Sigmoid colon (tissue), 4 donors: ENCODE results near the gene CNNM3.

Experiments
- POLR2AphosphoS5 ChIP-seq, 4 donors: sonication (generic); formaldehyde crosslinking; IDR thresholded peaks; one replicate each; pipeline ENCODE4 v1.6.1; 2017; ENCODE audit warnings: antibody characterized with exemption in 4 of 4
- TF ChIP-seq, protein P1 (sequence below), 4 experiments: fragments of 450-650 bp in 3 of 4; fragments of 200-600 bp in 1 of 4; IDR thresholded peaks; one replicate each; pipeline ENCODE4 v1.5.1; 2016 to 2019; ENCODE audit warnings: antibody characterized with exemption in 4 of 4, mild to moderate bottlenecking in 3 of 4, moderate library complexity in 2 of 4

DNA sequence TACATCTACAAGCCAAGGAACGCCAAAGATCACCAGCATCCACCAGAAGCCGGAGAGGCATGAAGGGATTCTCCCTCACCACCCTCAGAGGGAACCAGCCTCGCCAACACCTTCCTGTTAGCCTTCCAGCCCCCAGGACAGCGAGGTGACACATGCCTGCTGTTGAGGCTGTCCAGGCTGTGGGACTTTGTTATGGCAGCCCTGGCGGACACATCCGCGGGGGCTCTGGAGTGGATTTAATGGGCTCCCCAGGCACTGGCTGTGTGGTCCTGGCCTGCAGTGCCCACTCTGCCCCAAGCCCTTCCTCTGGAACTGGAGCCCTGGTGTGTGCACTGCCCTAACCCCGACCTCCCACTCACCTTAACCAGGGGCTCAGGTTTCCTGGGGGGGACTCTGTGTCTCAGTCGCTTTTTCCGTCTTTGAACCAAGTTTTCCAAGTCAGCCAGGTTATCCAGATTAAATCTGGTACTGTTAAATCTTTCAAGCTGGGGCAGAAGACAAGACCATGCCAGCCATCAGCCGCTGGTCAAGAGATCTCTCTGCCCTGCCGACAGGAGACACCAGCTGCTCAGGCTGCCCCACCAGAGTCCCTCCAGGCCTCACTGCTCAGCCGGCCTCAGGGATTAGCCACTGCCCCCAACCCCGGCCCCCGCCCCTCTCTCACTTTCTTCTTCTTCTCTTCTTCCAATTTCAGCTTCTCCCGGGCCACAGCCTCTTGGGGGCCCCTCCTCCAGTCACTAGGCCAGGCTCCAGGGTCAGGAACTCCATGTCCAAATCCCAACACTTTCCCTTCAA is 25.8 kb downstream of the CNNM3 start:
- peak in 2 of 4 donors; percentile 25 to 27 for TF ChIP-seq POLR2AphosphoS5 (IDR thresholded peaks at IDR 0.05)
- TF ChIP-seq, protein P1, sequence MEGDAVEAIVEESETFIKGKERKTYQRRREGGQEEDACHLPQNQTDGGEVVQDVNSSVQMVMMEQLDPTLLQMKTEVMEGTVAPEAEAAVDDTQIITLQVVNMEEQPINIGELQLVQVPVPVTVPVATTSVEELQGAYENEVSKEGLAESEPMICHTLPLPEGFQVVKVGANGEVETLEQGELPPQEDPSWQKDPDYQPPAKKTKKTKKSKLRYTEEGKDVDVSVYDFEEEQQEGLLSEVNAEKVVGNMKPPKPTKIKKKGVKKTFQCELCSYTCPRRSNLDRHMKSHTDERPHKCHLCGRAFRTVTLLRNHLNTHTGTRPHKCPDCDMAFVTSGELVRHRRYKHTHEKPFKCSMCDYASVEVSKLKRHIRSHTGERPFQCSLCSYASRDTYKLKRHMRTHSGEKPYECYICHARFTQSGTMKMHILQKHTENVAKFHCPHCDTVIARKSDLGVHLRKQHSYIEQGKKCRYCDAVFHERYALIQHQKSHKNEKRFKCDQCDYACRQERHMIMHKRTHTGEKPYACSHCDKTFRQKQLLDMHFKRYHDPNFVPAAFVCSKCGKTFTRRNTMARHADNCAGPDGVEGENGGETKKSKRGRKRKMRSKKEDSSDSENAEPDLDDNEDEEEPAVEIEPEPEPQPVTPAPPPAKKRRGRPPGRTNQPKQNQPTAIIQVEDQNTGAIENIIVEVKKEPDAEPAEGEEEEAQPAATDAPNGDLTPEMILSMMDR (IDR thresholded peaks at IDR 0.05), result no peak
